ENCODE data around the gene LILRA5.
"Not testable (repeated sequence)": the region's sequence is repeated elsewhere in the genome, so short reads cannot be mapped to it uniquely, and the experiment has no call there.

- TF ChIP-seq, protein P1, sequence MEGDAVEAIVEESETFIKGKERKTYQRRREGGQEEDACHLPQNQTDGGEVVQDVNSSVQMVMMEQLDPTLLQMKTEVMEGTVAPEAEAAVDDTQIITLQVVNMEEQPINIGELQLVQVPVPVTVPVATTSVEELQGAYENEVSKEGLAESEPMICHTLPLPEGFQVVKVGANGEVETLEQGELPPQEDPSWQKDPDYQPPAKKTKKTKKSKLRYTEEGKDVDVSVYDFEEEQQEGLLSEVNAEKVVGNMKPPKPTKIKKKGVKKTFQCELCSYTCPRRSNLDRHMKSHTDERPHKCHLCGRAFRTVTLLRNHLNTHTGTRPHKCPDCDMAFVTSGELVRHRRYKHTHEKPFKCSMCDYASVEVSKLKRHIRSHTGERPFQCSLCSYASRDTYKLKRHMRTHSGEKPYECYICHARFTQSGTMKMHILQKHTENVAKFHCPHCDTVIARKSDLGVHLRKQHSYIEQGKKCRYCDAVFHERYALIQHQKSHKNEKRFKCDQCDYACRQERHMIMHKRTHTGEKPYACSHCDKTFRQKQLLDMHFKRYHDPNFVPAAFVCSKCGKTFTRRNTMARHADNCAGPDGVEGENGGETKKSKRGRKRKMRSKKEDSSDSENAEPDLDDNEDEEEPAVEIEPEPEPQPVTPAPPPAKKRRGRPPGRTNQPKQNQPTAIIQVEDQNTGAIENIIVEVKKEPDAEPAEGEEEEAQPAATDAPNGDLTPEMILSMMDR (IDR thresholded peaks at IDR 0.05; ENCODE audit: low read length): not testable (repeated sequence)
- not testable (repeated sequence) for TF ChIP-seq EZH2phosphoT487 (IDR thresholded peaks at IDR 0.05; ENCODE audit: low read length)
Observed at GRCh38 chr19:54322295-54322694, 9.3 kb upstream of the LILRA5 start.
